HepG2 (cell line): ENCODE results near the gene IMP3. TPM values are rescaled to one million over a fixed set of nuclear protein-coding genes. Genes with fewer than 3 reads are reported as not detected.
A peak's percentile ranks its signal among the peaks of the same experiment; 100 is the strongest.

Source experiments
- ATAC-seq: fragments of 200-7000 bp; cut with Tn5 transposase; 3 replicates; pipeline ENCODE4 v1.9.1; 2020; ENCODE audit warnings: mild to moderate bottlenecking, moderate library complexity
- BruUV-seq: library from RNA; stranded (reverse); fragments of 400-500 nt; replicated peaks from 2 replicates; lab custom pipeline; 2021; lab: Mats Ljungman, UMichigan
- CTCF ChIA-PET: fragments of 300-600 bp; formaldehyde crosslinking; extraction: SDS; loops from one replicate; lab custom pipeline; 2021; ENCODE audit warnings: low total read pairs, inconsistent platforms, low intra/inter-chr PET ratio; lab: Yijun Ruan, JAX
- POLR2A ChIA-PET: fragments of 350-600 bp; sonication (Branson Sonifier 250); formaldehyde crosslinking; loops from one replicate; lab custom pipeline; 2020; ENCODE audit warnings: antibody characterized with exemption, inconsistent platforms; lab: Yijun Ruan, JAX
- DNase-seq: peaks from one replicate; pipeline ENCODE4 v3.0.0-alpha.2; 2015; ENCODE audit warnings: low spot score
- FAIRE-seq: peaks from 3 replicates; lab custom pipeline; 2011; peaks lifted over from hg19 to GRCh38; lab: Jason Lieb, UNC
- H2AFZ ChIP-seq: one replicate; pipeline ENCODE4 v1.6.1; 2011; ENCODE audit warnings: low read length, inconsistent platforms
- H3K27ac ChIP-seq: fragments of 300-600 bp; 3 replicates; pipeline ENCODE4 v1.8.0; 2011; ENCODE audit warnings: mixed run types, mild to moderate bottlenecking, mixed read lengths, low read length, inconsistent platforms; ENCODE audit not compliant: insufficient read depth; ENCODE audit errors: extremely low read length
- H3K27me3 ChIP-seq, 2 experiments: fragments of 200-600 bp in 1 of 2; 2 replicates in 1 of 2; 3 replicates in 1 of 2; pipeline versions ENCODE4 v1.6.0 to v1.8.0; 2011; ENCODE audit warnings: low read length in 2 of 2, mild to moderate bottlenecking in 2 of 2, moderate library complexity in 2 of 2, inconsistent platforms in 1 of 2; ENCODE audit not compliant: insufficient read depth in 2 of 2, control insufficient read depth in 1 of 2
- H3K36me3 ChIP-seq, 2 experiments: fragments of 200-600 bp in 1 of 2; replicated peaks in 1 of 2; 2 replicates in 1 of 2; 3 replicates in 1 of 2; pipeline versions ENCODE4 v1.5.1 to v1.8.0; 2011; ENCODE audit warnings: low read length in 2 of 2, inconsistent platforms in 1 of 2; ENCODE audit not compliant: insufficient read depth in 2 of 2, control insufficient read depth in 1 of 2
- H3K4me1 ChIP-seq: 2 replicates; pipeline ENCODE4 v1.5.1; 2012; ENCODE audit warnings: low read length, inconsistent platforms; ENCODE audit not compliant: insufficient read depth
- H3K4me2 ChIP-seq: 2 replicates; pipeline ENCODE4 v1.6.0; 2011; ENCODE audit warnings: low read depth, low read length, inconsistent platforms
- H3K4me3 ChIP-seq, 3 experiments: fragments of 200-600 bp in 1 of 3; sonication (generic), shearing (Covaris generic) in 1 of 3; replicated peaks in 1 of 3; 2 replicates each; pipeline ENCODE4 v1.5.1; 2011 to 2016; ENCODE audit warnings: low read length in 3 of 3, inconsistent platforms in 2 of 3, low read depth in 2 of 3, mild to moderate bottlenecking in 2 of 3, control low read depth in 1 of 3, mixed read lengths in 1 of 3; ENCODE audit not compliant: insufficient read depth in 1 of 3
- H3K79me2 ChIP-seq: one replicate; pipeline ENCODE4 v1.6.1; 2011; ENCODE audit warnings: low read length, inconsistent platforms; ENCODE audit not compliant: insufficient read depth
- H3K9ac ChIP-seq: 2 replicates; pipeline ENCODE4 v1.6.0; 2011; ENCODE audit warnings: mild to moderate bottlenecking, low read depth, low read length, inconsistent platforms; ENCODE audit not compliant: insufficient read depth
- H3K9me3 ChIP-seq: 2 replicates; pipeline ENCODE4 v1.5.1; 2012; ENCODE audit warnings: mild to moderate bottlenecking, low read length
- H4K20me1 ChIP-seq: 2 replicates; pipeline ENCODE4 v1.6.0; 2011; ENCODE audit warnings: inconsistent platforms, mild to moderate bottlenecking, low read length, moderate library complexity; ENCODE audit not compliant: insufficient read depth
- ELF4 ChIP-seq: sonication (generic); formaldehyde crosslinking; IDR thresholded peaks from 2 replicates; pipeline ENCODE4 v1.5.0; 2020; ENCODE audit warnings: missing genetic modification reagents, mild to moderate bottlenecking, moderate library complexity, borderline replicate concordance
- EP300 ChIP-seq, 3 experiments: sonication (generic) in 1 of 3; formaldehyde crosslinking in 1 of 3; IDR thresholded peaks; 2 replicates each; pipeline versions ENCODE4 v1.5.1 to v1.6.1; 2011 to 2020; ENCODE audit warnings: low read depth in 2 of 3, low read length in 2 of 3, borderline replicate concordance in 1 of 3, improper control_type of control experiment in 1 of 3, mild to moderate bottlenecking in 1 of 3, missing genetic modification reagents in 1 of 3, moderate library complexity in 1 of 3
- HNRNPL ChIP-seq: fragments of 200-400 bp; formaldehyde crosslinking; IDR thresholded peaks from 2 replicates; pipeline ENCODE4 v1.6.1; 2017; ENCODE audit warnings: mild to moderate bottlenecking, low read depth, low read length
- POLR2A ChIP-seq, 2 experiments: IDR thresholded peaks; 2 replicates each; pipeline ENCODE4 v1.6.1; 2011; ENCODE audit warnings: low read depth in 2 of 2, low read length in 2 of 2, mild to moderate bottlenecking in 1 of 2, moderate library complexity in 1 of 2; ENCODE audit not compliant: insufficient read depth in 1 of 2
- ZNF124 ChIP-seq: sonication (generic); formaldehyde crosslinking; IDR thresholded peaks from 2 replicates; pipeline ENCODE4 v1.4.0; 2020; ENCODE audit warnings: missing genetic modification reagents
- ZNF484 ChIP-seq: sonication (generic); formaldehyde crosslinking; IDR thresholded peaks from 2 replicates; pipeline ENCODE4 v1.5.1; 2020; ENCODE audit warnings: mild to moderate bottlenecking, low read depth, missing genetic modification reagents, borderline replicate concordance
- ZNF615 ChIP-seq: sonication (generic); formaldehyde crosslinking; IDR thresholded peaks from 2 replicates; pipeline ENCODE4 v1.5.0; 2020; ENCODE audit warnings: mild to moderate bottlenecking, missing genetic modification reagents, borderline replicate concordance
- ZNF629 ChIP-seq: sonication (generic); formaldehyde crosslinking; conservative IDR thresholded peaks from 2 replicates; pipeline ENCODE4 v1.5.0; 2020; ENCODE audit warnings: missing genetic modification reagents
- ZNF788 ChIP-seq: sonication (generic); formaldehyde crosslinking; IDR thresholded peaks from 2 replicates; pipeline ENCODE4 v1.5.0; 2020; ENCODE audit warnings: mild to moderate bottlenecking, missing genetic modification reagents, borderline replicate concordance
- ZNF841 ChIP-seq: sonication (generic); formaldehyde crosslinking; IDR thresholded peaks from 2 replicates; pipeline ENCODE4 v1.8.1; 2023; ENCODE audit warnings: missing genetic modification reagents, borderline replicate concordance
- ZSCAN20 ChIP-seq: sonication (generic); formaldehyde crosslinking; IDR thresholded peaks from 2 replicates; pipeline ENCODE4 v1.4.0; 2020; ENCODE audit warnings: missing genetic modification reagents, mild to moderate bottlenecking, borderline replicate concordance
- WGBS: methylation state at CpG from one replicate; pipeline ENCODE4 v1.1.6; 2017; ENCODE audit warnings: low lambda C conversion rate; 5-methylcytosine and 5-hydroxymethylcytosine counted together
- in situ Hi-C: cut with HindIII; loops from 2 replicates; pipeline ENCODE4 v1.10.0; 2017; ENCODE audit warnings: low pct_unique_long_range_greater_than_20kb; ENCODE audit not compliant: extremely low pct_ligation_motif_present
- intact Hi-C: fragments of 100-400 bp; cut with micrococcal nuclease; formaldehyde crosslinking; loops from one replicate; pipeline ENCODE4 v1.10.0; 2022; ENCODE audit not compliant: unreplicated experiment
- polyA plus RNA-seq, 8 experiments: library from polyadenylated mRNA; depleted of rRNA in 3 of 8; stranded (reverse) in 7 of 8; unstranded in 1 of 8; fragments of >200 nt; fragmentation: Illumina TruSeq in 4 of 8; extraction: Trizol in 4 of 8; gene quantifications; 2 replicates each; pipeline versions ENCODE4 v1.2.1 to v1.2.3, GENCODE V29; 2011 to 2016; ENCODE audit warnings: low read depth in 4 of 8, missing spikeins in 1 of 8, mixed read lengths in 1 of 8; ENCODE audit not compliant: insufficient read depth in 1 of 8
- total RNA-seq, 5 experiments: library from RNA; depleted of rRNA; stranded (reverse); fragments of >200 nt; fragmentation: Illumina TruSeq; extraction: Trizol; gene quantifications; 2 replicates each; pipeline ENCODE4 v1.2.3, GENCODE V29; 2016; ENCODE audit warnings: low read depth in 1 of 5

The IMP3 gene
- total and polyA plus RNA-seq, 2 of the 13 experiments (the other 11 are each of a cell fraction or from before 2014, with no cell fraction given): 38.3 to 143 TPM

DNA sequence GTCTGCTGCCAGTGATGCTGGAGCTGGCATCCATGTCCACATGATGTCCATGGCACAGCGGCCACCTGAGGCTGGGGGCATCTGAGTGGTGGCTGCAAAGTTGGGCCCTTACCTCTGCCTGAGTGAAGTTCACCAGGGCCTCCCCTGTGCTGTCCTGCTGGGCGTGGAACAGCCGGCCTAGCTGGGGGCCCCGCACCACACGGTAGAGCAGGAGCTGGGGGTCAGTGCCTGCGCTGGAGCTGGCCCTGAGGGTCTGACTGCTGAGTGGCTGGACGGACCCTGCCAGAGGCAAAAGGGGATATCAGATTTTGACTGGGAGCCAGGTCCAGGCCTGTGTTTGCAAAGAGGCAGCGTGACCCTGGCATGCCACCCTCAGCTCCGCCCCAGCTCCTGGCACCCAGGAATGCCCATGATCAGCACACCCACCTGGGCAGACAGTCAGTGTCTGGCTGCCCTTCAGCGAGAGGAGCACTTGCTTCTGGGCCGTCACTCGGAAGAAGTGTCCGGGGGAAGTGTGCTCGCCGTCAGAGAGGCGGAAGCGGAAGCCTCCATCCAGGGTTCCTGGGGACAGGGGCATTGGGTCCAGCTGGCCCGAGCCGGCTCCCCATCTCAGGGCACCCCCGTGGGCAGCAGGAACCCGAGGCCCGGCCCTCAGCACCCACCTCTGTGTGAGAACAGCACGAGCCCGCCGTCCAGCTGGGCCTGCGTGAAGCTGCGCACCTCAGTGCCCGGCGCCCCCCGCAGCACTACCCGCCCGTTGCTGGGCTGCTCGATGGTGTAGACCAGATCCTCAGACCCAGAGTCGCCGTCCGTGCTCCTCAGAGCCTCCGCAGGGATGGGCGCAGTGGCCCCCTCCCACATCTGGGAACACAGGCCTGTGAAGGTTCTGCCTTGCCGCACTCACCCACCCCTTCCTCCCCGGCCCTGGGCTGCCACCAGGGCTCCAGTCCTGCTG lies 42.4 kb upstream of the IMP3 start:
- no peaks in the 10 kb centered on the region for H3K79me2 ChIP-seq
- H3K36me3 ChIP-seq: no peaks in the 10 kb centered on the region
- H4K20me1 ChIP-seq: no peaks in the 10 kb centered on the region
- ATAC-seq (no peak), DNase-seq (no peak), FAIRE-seq (no peak)
- in situ Hi-C loops: loop anchor here (5.0 to 10.0 kb wide), 2 partner anchors 35 to 122 kb away; partner anchors contain the start of gene SNX33
- CTCF ChIA-PET: interaction anchor here (1.5 kb wide), 2 partner anchors 42 to 44 kb away, joined by 6 to 11 read pairs; partner anchors contain the start of gene IMP3
- no peak overlapping the region for H2AFZ ChIP-seq
- TF ChIP-seq ZNF615 (CRISPR knock-in tag): no peak
- no peak for TF ChIP-seq ZNF788 (CRISPR knock-in tag)
- TF ChIP-seq HNRNPL: peak; percentile 49; the same call in 1 of the 2 replicates
- 77% methylated on average over 18 of the region's 40 CpGs for WGBS
- H3K9me3 ChIP-seq: no peaks in the 10 kb centered on the region
- no peak overlapping the region for H3K4me3 ChIP-seq
- BruUV-seq: no TSS peak
- intact Hi-C loops: loop anchor here (1.0 to 10.0 kb wide), 3 partner anchors 34 to 318 kb away; partner anchors contain the start of gene MAN2C1
- no peak overlapping the region for H3K27ac ChIP-seq
- no peak overlapping the region for H3K9ac ChIP-seq
- POLR2A ChIA-PET: interaction anchor here (1.4 kb wide), 2 partner anchors 35 to 43 kb away, joined by 4 to 5 read pairs; partner anchors contain the start of genes IMP3 and SNX33
- peaks cover 47% of the 10 kb centered on the region for H3K4me1 ChIP-seq
- H3K4me2 ChIP-seq: no peak overlapping the region
- H3K27me3 ChIP-seq: peaks cover 2 to 33% of the 10 kb centered on the region in 2 experiments

GRCh38 chr15:75680007-75680789 lies 40.2 kb upstream of the IMP3 start:
- FAIRE-seq (no peak), DNase-seq (no peak), ATAC-seq (peak; percentile 12; the same call in 1 of the 3 replicates)
- Histone ChIP-seq H3K27me3 (peaks cover 2 to 33% of the 10 kb centered on the region in 2 experiments), H3K9me3 (no peaks in the 10 kb centered on the region), H2AFZ (no peak overlapping the region), H3K9ac (no peak overlapping the region), H3K36me3 (no peaks in the 10 kb centered on the region), H3K4me3 (no peak overlapping the region), H4K20me1 (no peaks in the 10 kb centered on the region), H3K27ac (no peak overlapping the region), H3K4me1 (peaks cover 53% of the 10 kb centered on the region), H3K79me2 (no peaks in the 10 kb centered on the region), H3K4me2 (no peak overlapping the region; the same call in 1 of the 2 replicates)
- intact Hi-C loops (loop anchor here (10.0 kb wide), 1 partner anchor 315 kb away; the partner anchor contains the start of gene MAN2C1), in situ Hi-C loops (loop anchor here (5.0 to 10.0 kb wide), 2 partner anchors 33 to 125 kb away; partner anchors contain the start of gene SNX33)
- ChIA-PET POLR2A (interaction anchor here (0.8 to 3.3 kb wide), 2 partner anchors 41 to 118 kb away, joined by 3 to 18 read pairs; partner anchors contain the start of gene IMP3), CTCF (no interaction called here)
- 24% methylated on average over 10 of the region's 11 CpGs for WGBS
- BruUV-seq: no TSS peak
- TF ChIP-seq ZNF841 (CRISPR knock-in tag): no peak
- no peak for TF ChIP-seq ZSCAN20
- no peak for TF ChIP-seq ZNF629 (CRISPR knock-in tag)
- no peak for TF ChIP-seq ZNF484 (CRISPR knock-in tag)
- no peak for TF ChIP-seq ZNF124 (CRISPR knock-in tag)
- TF ChIP-seq ELF4: no peak
- no peak for TF ChIP-seq POLR2A (IDR thresholded peaks at IDR 0.05; ENCODE audit: insufficient read depth in 1 of 2, low read depth in 2 of 2, low read length in 2 of 2)
- no peak for TF ChIP-seq EP300 (IDR thresholded peaks at IDR 0.05; ENCODE audit: low read depth in 2 of 2, low read length in 2 of 2)
- TF ChIP-seq EP300 (CRISPR knock-in tag; IDR thresholded peaks at IDR 0.05; ENCODE audit: borderline replicate concordance): no peak
